Left ventricle myocardium inferior (tissue), 1 donor: ENCODE data around the gene CRIM1. TPM values are rescaled to one million over a fixed set of nuclear protein-coding genes. Genes with fewer than 3 reads are reported as not detected.

Experiments
- DNase-seq: peaks from one replicate; pipeline ENCODE4 v3.0.0-alpha.2; 2020
- H3K27ac ChIP-seq: fragments of 200-600 bp; replicated peaks from 2 replicates; pipeline ENCODE4 v1.8.0; 2021
- H3K27me3 ChIP-seq: fragments of 200-600 bp; 2 replicates; pipeline ENCODE4 v1.8.0; 2021; ENCODE audit warnings: low read depth
- H3K36me3 ChIP-seq: fragments of 200-600 bp; 2 replicates; pipeline ENCODE4 v1.8.0; 2021
- H3K4me1 ChIP-seq: fragments of 200-600 bp; 2 replicates; pipeline ENCODE4 v1.8.0; 2021
- H3K4me3 ChIP-seq: fragments of 200-600 bp; 2 replicates; pipeline ENCODE4 v1.8.0; 2021; ENCODE audit warnings: mild to moderate bottlenecking, moderate library complexity
- H3K9me3 ChIP-seq: fragments of 200-600 bp; replicated peaks from 2 replicates; pipeline ENCODE4 v1.8.0; 2021
- CTCF ChIP-seq: fragments of 200-600 bp; IDR thresholded peaks from 2 replicates; pipeline ENCODE4 v1.8.0; 2021; ENCODE audit warnings: antibody characterized with exemption, mild to moderate bottlenecking, borderline replicate concordance
- intact Hi-C: fragments of 100-400 bp; cut with micrococcal nuclease; formaldehyde crosslinking; loops from one replicate; pipeline ENCODE4 v1.11.0; 2022
- total RNA-seq: library from RNA; stranded (reverse); fragmentation: NEBNext Ultra II Directional; extraction: Animal tissue kit (Norgen Biotek cat#: 25700); gene quantifications from one replicate; pipeline ENCODE4 v1.2.1, GENCODE V29; 2021
- donor health status: DM: no; HTN: yes; CAD: no; lungs with severe emphysema.

Gene CRIM1
- total RNA-seq, 1 donor from 2014 or later, result 45.6 TPM

GRCh38 chr2:36509075-36509474 lies 153.5 kb downstream of the CRIM1 start:
- no peak for TF ChIP-seq CTCF
- Histone ChIP-seq H3K4me1 (no peaks in the 10 kb centered on the region), H3K27me3 (no peaks in the 10 kb centered on the region), H3K27ac (no peak overlapping the region), H3K9me3 (no peaks in the 10 kb centered on the region), H3K36me3 (peaks cover 46% of the 10 kb centered on the region), H3K4me3 (no peak overlapping the region)
- intact Hi-C loops, result loop anchor here (5.0 kb wide), 1 partner anchor 157 kb away; no protein-coding TSS in a partner anchor
- no peak for DNase-seq

- H3K27ac ChIP-seq, result no peak overlapping the region
- no peak for TF ChIP-seq CTCF
- no peak for DNase-seq
- H3K4me1 ChIP-seq, result no peaks in the 10 kb centered on the region
- intact Hi-C loops, result no loop called here
- no peaks in the 10 kb centered on the region for H3K27me3 ChIP-seq
- H3K4me3 ChIP-seq, result no peak overlapping the region
- H3K9me3 ChIP-seq, result no peaks in the 10 kb centered on the region
- H3K36me3 ChIP-seq, result peaks cover 70% of the 10 kb centered on the region
Observed at GRCh38 chr2:36511858-36512603, 156.5 kb downstream of the CRIM1 start.

DNA sequence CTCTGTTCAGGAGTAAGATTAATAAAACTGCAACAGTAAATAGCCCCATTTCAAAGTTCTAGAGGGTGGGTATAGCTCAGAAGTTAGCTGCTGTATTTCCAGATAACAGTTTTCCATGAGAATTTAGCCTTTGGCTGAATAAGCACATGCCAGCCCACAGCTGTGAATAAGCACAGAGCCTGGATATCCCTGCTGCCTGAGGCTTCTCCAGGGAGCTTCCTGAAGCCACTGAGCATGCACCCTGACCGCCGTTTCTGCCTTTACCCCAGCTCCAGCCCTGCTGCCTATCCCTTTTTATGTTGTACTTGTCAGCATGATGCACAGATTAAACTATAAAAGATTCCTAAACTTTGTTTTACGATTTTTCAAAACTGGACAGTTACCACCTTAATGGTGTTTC lies 157.1 kb downstream of the CRIM1 start:
- H3K27ac ChIP-seq, result no peak overlapping the region
- no peaks in the 10 kb centered on the region for H3K27me3 ChIP-seq
- no peaks in the 10 kb centered on the region for H3K9me3 ChIP-seq
- no peak for TF ChIP-seq CTCF
- no peak for DNase-seq
- H3K36me3 ChIP-seq, result peaks cover 77% of the 10 kb centered on the region
- intact Hi-C loops, result no loop called here
- no peaks in the 10 kb centered on the region for H3K4me1 ChIP-seq
- no peak overlapping the region for H3K4me3 ChIP-seq

DNA sequence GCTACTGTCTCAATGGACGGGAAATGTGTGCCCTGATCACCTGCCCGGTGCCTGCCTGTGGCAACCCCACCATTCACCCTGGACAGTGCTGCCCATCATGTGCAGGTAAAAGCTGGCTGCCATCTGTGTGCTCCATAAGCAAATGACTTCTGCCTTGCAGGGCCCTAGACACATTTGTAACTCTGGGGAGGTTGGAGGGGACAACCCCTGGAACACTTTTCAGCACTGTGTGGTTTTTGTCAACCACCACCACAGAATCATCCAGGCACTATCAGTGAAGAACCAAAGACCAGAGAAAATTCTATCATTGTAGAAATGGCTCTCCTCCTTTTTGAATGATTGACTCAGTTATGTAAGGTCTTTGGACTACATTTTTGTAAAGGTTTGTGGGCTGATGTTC lies 158.1 kb downstream of the CRIM1 start:
- intact Hi-C loops, result no loop called here
- H3K27ac ChIP-seq, result no peak overlapping the region
- no peak for TF ChIP-seq CTCF

GRCh38 chr2:36515538-36515937 lies 160.0 kb downstream of the CRIM1 start:
- DNase-seq, result no peak
- Histone ChIP-seq H3K27me3 (no peaks in the 10 kb centered on the region), H3K4me3 (no peak overlapping the region), H3K27ac (no peak overlapping the region), H3K36me3 (peaks cover 95% of the 10 kb centered on the region), H3K4me1 (no peaks in the 10 kb centered on the region), H3K9me3 (no peaks in the 10 kb centered on the region)
- intact Hi-C loops, result no loop called here
- no peak for TF ChIP-seq CTCF

More for the DNA sequence above, 158.1 kb downstream of the CRIM1 start:
- Histone ChIP-seq H3K9me3 (no peaks in the 10 kb centered on the region), H3K4me3 (no peak overlapping the region), H3K36me3 (peaks cover 85% of the 10 kb centered on the region), H3K4me1 (no peaks in the 10 kb centered on the region), H3K27me3 (no peaks in the 10 kb centered on the region)
- DNase-seq, result no peak
